Mucosa of rectum (tissue), 2 donors: Measurements from ENCODE around the gene ANO1.

Experiments
- H3K27ac ChIP-seq, 2 donors: one replicate each; pipeline ENCODE4 v1.7.0; 2013; ENCODE audit warnings: inconsistent platforms in 2 of 2, low read depth in 2 of 2, low read length in 2 of 2
- H3K27me3 ChIP-seq, 2 donors: one replicate each; pipeline ENCODE4 v1.7.0; 2013; ENCODE audit warnings: low read length in 2 of 2; ENCODE audit not compliant: control insufficient read depth in 2 of 2, insufficient read depth in 2 of 2
- H3K36me3 ChIP-seq, 2 donors: one replicate each; pipeline ENCODE4 v1.7.0; 2013; ENCODE audit warnings: low read length in 2 of 2; ENCODE audit not compliant: control insufficient read depth in 2 of 2, insufficient read depth in 2 of 2
- H3K4me1 ChIP-seq, 2 donors: one replicate each; pipeline ENCODE4 v1.7.0; 2013; ENCODE audit warnings: low read length in 2 of 2, mild to moderate bottlenecking in 1 of 2; ENCODE audit not compliant: control insufficient read depth in 2 of 2, insufficient read depth in 2 of 2
- H3K4me3 ChIP-seq, 2 donors: one replicate each; pipeline ENCODE4 v1.7.0; 2013; ENCODE audit warnings: low read length in 2 of 2
- H3K9ac ChIP-seq, 2 donors: one replicate each; pipeline ENCODE4 v1.7.0; 2013; ENCODE audit warnings: low read length in 2 of 2, low read depth in 1 of 2, mild to moderate bottlenecking in 1 of 2
- H3K9me3 ChIP-seq, 2 donors: one replicate each; pipeline ENCODE4 v1.7.0; 2013; ENCODE audit warnings: low read length in 2 of 2; ENCODE audit not compliant: control insufficient read depth in 2 of 2
- donor health status: healthy.
- donor health status: Normal muscosa, but diverticular disease.

Gene ANO1

DNA sequence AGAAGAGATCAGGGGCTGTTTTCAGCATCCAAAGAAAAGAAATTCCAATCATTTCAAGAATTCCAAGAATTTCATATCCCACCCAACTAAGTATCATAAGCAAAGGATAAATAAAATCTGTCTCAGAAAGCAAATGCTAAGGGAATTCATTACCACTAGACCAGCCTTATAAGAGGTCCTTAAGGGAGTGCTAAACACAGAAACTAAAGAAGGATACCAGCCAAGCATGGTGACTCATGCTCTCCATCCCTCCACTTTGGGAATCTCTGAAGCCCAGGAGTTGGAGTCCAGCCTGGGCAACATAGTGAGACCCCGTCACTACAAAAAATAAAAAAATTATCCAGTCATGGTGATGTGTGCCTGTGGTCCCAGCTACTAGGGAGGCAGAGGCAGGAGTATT is 142.8 kb downstream of the ANO1 start:
- Histone ChIP-seq H3K27ac (no peak overlapping the region), H3K4me1 (peaks cover 0 to 6% of the 10 kb centered on the region in 2 donors), H3K27me3 (no peaks in the 10 kb centered on the region)

DNA sequence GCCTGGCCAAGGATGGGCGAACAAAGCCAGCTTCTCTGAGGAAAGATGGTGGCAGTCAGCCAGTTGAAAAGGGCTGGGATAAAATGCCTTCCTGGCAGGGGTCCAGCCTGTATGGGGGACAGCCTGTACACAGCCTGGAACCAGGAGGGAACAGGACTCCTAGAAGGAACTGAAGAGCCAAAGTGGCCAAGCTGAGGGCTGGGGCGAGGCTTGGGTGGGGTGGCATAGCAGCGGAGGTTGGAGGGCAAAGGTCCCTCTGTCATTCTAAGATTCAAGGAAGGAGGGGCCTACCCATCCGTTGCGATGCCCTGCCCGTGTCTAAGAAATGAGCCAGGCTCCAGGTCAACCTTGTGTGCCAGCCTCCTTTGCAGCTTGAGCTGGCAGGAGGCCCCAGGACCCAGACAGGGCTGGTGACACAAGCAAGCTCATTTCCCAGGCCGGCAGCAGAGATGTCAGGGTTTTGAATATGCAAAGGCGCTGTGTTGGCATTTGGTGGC is 147.6 kb downstream of the ANO1 start:
- no peaks in the 10 kb centered on the region for H3K36me3 ChIP-seq
- no peaks in the 10 kb centered on the region for H3K9me3 ChIP-seq
- peak overlapping the region; percentile 33 to 38 for H3K4me3 ChIP-seq
- peak overlapping the region; percentile 91 to 94 for H3K27ac ChIP-seq
- peaks cover 14 to 27% of the 10 kb centered on the region in 2 donors for H3K4me1 ChIP-seq
- H3K9ac ChIP-seq, result peak overlapping the region in 1 of 2 donors; percentile 58
- H3K27me3 ChIP-seq, result no peaks in the 10 kb centered on the region

More for the DNA sequence above, 142.8 kb downstream of the ANO1 start:
- no peak overlapping the region for H3K9ac ChIP-seq
- H3K9me3 ChIP-seq, result no peaks in the 10 kb centered on the region
- H3K36me3 ChIP-seq, result no peaks in the 10 kb centered on the region
- H3K4me3 ChIP-seq, result no peak overlapping the region

DNA sequence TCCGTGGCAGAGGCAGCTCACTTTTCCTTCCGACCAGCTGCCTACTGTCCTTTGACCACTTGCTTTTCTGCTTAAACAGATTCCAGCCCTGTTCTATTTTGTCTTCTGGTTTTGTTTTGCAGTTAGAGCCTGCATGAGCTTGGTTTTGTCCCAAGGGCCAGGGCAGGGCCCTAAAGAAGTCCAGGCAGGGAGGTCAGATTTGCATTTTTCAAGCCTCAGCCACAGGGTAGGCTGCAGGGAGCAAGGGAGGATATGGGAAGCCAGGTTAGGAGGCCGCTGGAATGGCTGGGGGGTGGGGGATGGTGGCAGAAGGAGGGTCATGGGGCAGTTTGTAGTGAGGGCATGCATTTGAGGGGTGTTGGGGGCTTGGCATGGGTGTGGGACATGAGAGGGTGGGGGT is 148.1 kb downstream of the ANO1 start:
- Histone ChIP-seq H3K36me3 (no peaks in the 10 kb centered on the region), H3K4me3 (peak overlapping the region; percentile 33 to 38), H3K9ac (peak overlapping the region; percentile 38 to 58), H3K27ac (peak overlapping the region; percentile 91 to 94), H3K9me3 (no peaks in the 10 kb centered on the region), H3K27me3 (no peaks in the 10 kb centered on the region), H3K4me1 (peaks cover 14 to 27% of the 10 kb centered on the region in 2 donors)

- peak overlapping the region in 1 of 2 donors; percentile 2 for H3K9ac ChIP-seq
These were observed 148.8 kb downstream of the ANO1 start for GRCh38 chr11:70226967-70227366.

GRCh38 chr11:70229737-70230136 is 151.6 kb downstream of the ANO1 start:
- Histone ChIP-seq H3K9ac (no peak overlapping the region), H3K36me3 (no peaks in the 10 kb centered on the region), H3K4me3 (no peak overlapping the region), H3K27me3 (no peaks in the 10 kb centered on the region), H3K4me1 (peaks cover 14 to 27% of the 10 kb centered on the region in 2 donors), H3K9me3 (no peaks in the 10 kb centered on the region), H3K27ac (no peak overlapping the region)

More at GRCh38 chr11:70226967-70227366, 148.8 kb downstream of the ANO1 start:
- H3K27ac ChIP-seq, result peak overlapping the region; percentile 91 to 94
- H3K27me3 ChIP-seq, result no peaks in the 10 kb centered on the region
- no peaks in the 10 kb centered on the region for H3K36me3 ChIP-seq
- H3K9me3 ChIP-seq, result no peaks in the 10 kb centered on the region
- peaks cover 14 to 27% of the 10 kb centered on the region in 2 donors for H3K4me1 ChIP-seq
- H3K4me3 ChIP-seq, result no peak overlapping the region

DNA sequence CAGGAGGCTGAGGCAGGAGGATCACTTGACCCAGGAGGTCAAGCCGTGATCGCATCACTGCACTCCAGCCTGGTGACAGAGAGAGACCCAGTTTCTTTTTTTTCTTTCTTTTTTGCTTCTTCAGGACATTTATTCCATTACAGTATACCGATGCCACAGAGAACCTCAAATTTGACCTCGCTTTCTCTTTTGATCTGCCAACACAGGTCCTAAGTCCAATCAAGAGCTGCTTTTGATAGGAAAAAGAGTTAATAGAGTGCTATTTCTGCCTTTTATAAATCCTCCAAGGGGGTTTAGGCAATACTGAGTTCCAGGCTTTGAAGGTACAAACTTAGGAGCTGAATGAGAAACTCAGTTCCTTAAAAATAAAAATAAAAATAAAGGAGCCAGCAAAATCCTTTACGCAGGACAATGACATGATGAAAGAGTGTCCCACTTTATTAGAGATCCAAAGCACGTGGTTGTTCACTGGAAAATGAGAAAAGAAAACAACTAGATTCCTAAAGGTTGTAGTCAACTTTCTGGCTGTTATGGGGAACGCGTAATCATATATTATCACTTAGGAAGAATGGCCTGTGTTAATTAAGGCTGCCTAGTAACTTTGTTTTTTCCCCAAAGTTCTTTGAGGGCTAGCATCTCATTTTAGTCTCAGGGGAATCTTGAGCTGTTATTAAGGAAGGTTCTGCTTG is 152.2 kb downstream of the ANO1 start:
- H3K9ac ChIP-seq, result no peak overlapping the region
- H3K4me3 ChIP-seq, result no peak overlapping the region
- H3K9me3 ChIP-seq, result no peaks in the 10 kb centered on the region
- no peaks in the 10 kb centered on the region for H3K36me3 ChIP-seq
- H3K4me1 ChIP-seq, result peaks cover 14 to 25% of the 10 kb centered on the region in 2 donors
- no peaks in the 10 kb centered on the region for H3K27me3 ChIP-seq
- no peak overlapping the region for H3K27ac ChIP-seq

DNA sequence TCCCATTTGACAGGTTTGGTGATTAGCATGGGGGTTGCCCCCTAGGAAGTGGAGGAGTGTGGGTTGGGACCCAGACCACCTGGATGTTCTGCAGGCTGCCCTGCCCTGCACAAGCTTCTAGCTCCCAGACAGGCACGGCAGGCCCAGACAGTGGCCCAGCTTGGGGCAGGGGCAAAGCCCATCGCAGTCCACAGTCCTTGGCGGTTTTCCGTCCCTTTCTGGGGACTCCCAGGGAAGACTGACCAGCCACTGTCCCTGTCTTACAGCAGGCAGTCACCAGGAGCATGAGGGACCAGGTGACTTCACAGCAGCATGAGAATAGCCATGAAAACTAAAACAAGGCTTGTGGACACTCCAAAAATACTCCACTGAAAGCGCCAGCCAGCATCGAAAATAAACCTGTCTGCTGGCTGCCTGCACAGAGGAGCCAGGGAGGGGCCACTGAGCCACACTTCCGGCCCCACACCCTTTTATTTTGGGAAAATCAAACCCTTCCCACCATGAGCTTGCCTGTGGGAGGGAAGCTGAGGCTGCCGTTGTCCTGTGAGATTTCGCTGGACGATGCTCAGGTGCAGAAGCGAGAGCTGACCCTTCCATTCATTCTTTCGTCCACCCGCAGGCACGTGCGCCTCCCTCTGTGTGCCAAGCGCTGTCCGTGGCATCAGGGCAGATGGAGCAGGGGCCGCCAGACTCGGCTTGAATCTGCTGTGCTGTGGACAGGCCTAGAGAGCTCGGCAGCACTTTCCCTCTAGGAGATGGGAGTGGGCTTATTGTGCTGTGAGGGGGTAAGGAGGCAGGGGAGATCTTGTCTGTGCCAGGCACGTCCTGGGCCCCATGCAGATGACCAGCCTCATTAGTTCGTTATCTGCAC is 153.0 kb downstream of the ANO1 start:
- H3K27me3 ChIP-seq, result no peaks in the 10 kb centered on the region
- H3K27ac ChIP-seq, result no peak overlapping the region
- H3K9me3 ChIP-seq, result no peaks in the 10 kb centered on the region
- no peak overlapping the region for H3K4me3 ChIP-seq
- no peak overlapping the region for H3K9ac ChIP-seq
- H3K4me1 ChIP-seq, result peaks cover 13 to 19% of the 10 kb centered on the region in 2 donors
- no peaks in the 10 kb centered on the region for H3K36me3 ChIP-seq

GRCh38 chr11:70233034-70233433 is 154.9 kb downstream of the ANO1 start:
- Histone ChIP-seq H3K36me3 (no peaks in the 10 kb centered on the region), H3K9me3 (no peaks in the 10 kb centered on the region), H3K4me1 (no peaks in the 10 kb centered on the region)

GRCh38 chr11:70233511-70233934 is 155.4 kb downstream of the ANO1 start:
- no peaks in the 10 kb centered on the region for H3K27me3 ChIP-seq
- no peak overlapping the region for H3K27ac ChIP-seq
- no peak overlapping the region for H3K4me3 ChIP-seq
- no peaks in the 10 kb centered on the region for H3K36me3 ChIP-seq
- H3K4me1 ChIP-seq, result no peaks in the 10 kb centered on the region
- H3K9me3 ChIP-seq, result no peaks in the 10 kb centered on the region
- no peak overlapping the region for H3K9ac ChIP-seq

More at GRCh38 chr11:70233034-70233433, 154.9 kb downstream of the ANO1 start:
- no peak overlapping the region for H3K27ac ChIP-seq
- no peak overlapping the region for H3K9ac ChIP-seq
- no peak overlapping the region for H3K4me3 ChIP-seq
- no peaks in the 10 kb centered on the region for H3K27me3 ChIP-seq

DNA sequence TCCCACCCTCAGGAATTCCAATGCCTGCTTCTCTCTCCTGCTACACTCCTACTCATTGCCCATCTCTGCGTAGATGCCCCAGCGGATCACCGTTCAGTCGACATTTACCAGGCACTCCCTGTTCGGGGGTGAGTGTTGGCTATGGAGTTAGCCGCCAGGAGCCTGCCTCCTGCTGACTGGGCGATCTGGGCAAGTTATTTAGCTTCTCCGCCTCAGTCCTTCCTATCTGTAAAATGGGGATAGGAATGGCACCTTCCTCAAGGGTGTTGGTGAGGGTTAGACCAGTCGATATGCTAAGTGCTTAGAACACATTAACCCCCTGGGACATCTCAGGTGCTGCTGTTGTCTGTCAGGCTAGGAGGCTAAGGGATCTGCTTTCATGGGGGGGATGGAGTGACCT is 155.8 kb downstream of the ANO1 start:
- no peak overlapping the region for H3K9ac ChIP-seq
- no peaks in the 10 kb centered on the region for H3K4me1 ChIP-seq
- H3K4me3 ChIP-seq, result no peak overlapping the region
- H3K27me3 ChIP-seq, result no peaks in the 10 kb centered on the region
- no peaks in the 10 kb centered on the region for H3K36me3 ChIP-seq
- no peaks in the 10 kb centered on the region for H3K9me3 ChIP-seq
- H3K27ac ChIP-seq, result no peak overlapping the region
